ENCODE data around the gene SPATA20. TPM values are rescaled to one million over a fixed set of nuclear protein-coding genes. Genes with fewer than 3 reads are reported as not detected.

Gene SPATA20
- total and polyA plus RNA-seq, 2 of the 8 experiments (the other 6 are each of a cell fraction or from before 2014, with no cell fraction given) = 16.2 to 17.5 TPM

- TF ChIP-seq RAD21 (IDR thresholded peaks at IDR 0.05 in 1 of 2, conservative IDR thresholded peaks at IDR 0.05 in 1 of 2; ENCODE audit: low read depth in 2 of 2, low read length in 2 of 2) = peak; percentile 98
- no peak for TF ChIP-seq ASH2L (IDR thresholded peaks at IDR 0.05; ENCODE audit: low read length)
- TF ChIP-seq SP4 (IDR thresholded peaks at IDR 0.05; ENCODE audit: low read length) = peak; percentile 98
- no peak for TF ChIP-seq KDM1A (IDR thresholded peaks at IDR 0.05; ENCODE audit: borderline replicate concordance, low read length)
- TF ChIP-seq ATF3 (IDR thresholded peaks at IDR 0.05; ENCODE audit: insufficient read depth, low read depth, low read length) = peak; percentile 97
- 0 out of 2 replicates have a peak, but pooled peaks have one; percentile 14 for TF ChIP-seq SP1 (IDR thresholded peaks at IDR 0.05; ENCODE audit: low read depth, low read length)
- no peak for TF ChIP-seq POLR2A (IDR thresholded peaks at IDR 0.05; ENCODE audit: control extremely low read depth in 1 of 2, low read depth in 2 of 2, low read length in 2 of 2)
- TF ChIP-seq YY1 (IDR thresholded peaks at IDR 0.05; ENCODE audit: low read depth, low read length) = peak; percentile 21; the same call in 1 of the 2 replicates
These were observed 3.9 kb downstream of the SPATA20 start (continued) for GRCh38 chr17:50550661-50551432.
